ENCODE data around the gene KLF15.

GRCh38 chr3:126316501-126316939 lies 40.7 kb downstream of the KLF15 start:
- TF ChIP-seq CTCF (conservative IDR thresholded peaks at IDR 0.05; ENCODE audit: low read depth, low read length) (no peak), EZH2 (IDR thresholded peaks at IDR 0.05; ENCODE audit: low read length, unreplicated experiment) (no peak), EZH2phosphoT487 (IDR thresholded peaks at IDR 0.05; ENCODE audit: borderline replicate concordance, low read length) (no peak)

All from PC-3 (cell line).